ENCODE data around the gene SPC25. TPM values are rescaled to one million over a fixed set of nuclear protein-coding genes. Genes with fewer than 3 reads are reported as not detected.

The SPC25 gene
- total RNA-seq, 1 donor, result 7.3 TPM

- TF ChIP-seq, protein P1, sequence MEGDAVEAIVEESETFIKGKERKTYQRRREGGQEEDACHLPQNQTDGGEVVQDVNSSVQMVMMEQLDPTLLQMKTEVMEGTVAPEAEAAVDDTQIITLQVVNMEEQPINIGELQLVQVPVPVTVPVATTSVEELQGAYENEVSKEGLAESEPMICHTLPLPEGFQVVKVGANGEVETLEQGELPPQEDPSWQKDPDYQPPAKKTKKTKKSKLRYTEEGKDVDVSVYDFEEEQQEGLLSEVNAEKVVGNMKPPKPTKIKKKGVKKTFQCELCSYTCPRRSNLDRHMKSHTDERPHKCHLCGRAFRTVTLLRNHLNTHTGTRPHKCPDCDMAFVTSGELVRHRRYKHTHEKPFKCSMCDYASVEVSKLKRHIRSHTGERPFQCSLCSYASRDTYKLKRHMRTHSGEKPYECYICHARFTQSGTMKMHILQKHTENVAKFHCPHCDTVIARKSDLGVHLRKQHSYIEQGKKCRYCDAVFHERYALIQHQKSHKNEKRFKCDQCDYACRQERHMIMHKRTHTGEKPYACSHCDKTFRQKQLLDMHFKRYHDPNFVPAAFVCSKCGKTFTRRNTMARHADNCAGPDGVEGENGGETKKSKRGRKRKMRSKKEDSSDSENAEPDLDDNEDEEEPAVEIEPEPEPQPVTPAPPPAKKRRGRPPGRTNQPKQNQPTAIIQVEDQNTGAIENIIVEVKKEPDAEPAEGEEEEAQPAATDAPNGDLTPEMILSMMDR (IDR thresholded peaks at IDR 0.05; ENCODE audit: insufficient read depth, low read depth, low read length), result no peak
- H3K4me3 ChIP-seq (ENCODE audit: low read depth, low read length), result no peak within 1 kb of the TSS
- no peak for DNase-seq (ENCODE audit: low read depth)
Observed at GRCh38 chr2:168901003-168901402, 10.8 kb upstream of the SPC25 start, which contains the start of gene G6PC2. Gene G6PC2, plus strand, starts transcription at chr2:168901291. Its CDS starts 41 bp downstream, at chr2:168901332.

DNA sequence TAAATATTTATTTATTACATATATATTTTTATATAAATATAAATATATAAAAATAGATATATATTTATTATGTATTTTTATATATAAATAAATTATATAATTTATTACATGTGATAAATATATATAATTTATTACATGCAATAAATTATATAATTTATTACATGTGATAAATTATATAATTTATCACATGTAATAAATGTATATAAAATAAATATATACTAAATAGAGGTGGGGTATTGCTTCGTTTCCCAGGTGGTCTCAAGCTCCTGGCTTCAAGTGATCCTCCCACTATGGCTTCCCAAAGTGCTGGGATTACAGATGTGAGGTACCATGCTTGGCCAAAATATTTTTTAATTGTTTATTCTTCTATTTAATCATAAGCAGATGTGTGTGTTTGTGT, 7.2 kb upstream of the SPC25 start:
- DNase-seq (ENCODE audit: low read depth), result no peak
- TF ChIP-seq, protein P1 (IDR thresholded peaks at IDR 0.05; ENCODE audit: insufficient read depth, low read depth, low read length), result no peak
- no peak overlapping the region for H3K4me3 ChIP-seq (ENCODE audit: low read depth, low read length)

- TF ChIP-seq, protein P1 (IDR thresholded peaks at IDR 0.05; ENCODE audit: insufficient read depth, low read depth, low read length), result no peak
- DNase-seq (ENCODE audit: low read depth), result no peak
Observed at GRCh38 chr2:168896783-168897182, 6.6 kb upstream of the SPC25 start.

DNA sequence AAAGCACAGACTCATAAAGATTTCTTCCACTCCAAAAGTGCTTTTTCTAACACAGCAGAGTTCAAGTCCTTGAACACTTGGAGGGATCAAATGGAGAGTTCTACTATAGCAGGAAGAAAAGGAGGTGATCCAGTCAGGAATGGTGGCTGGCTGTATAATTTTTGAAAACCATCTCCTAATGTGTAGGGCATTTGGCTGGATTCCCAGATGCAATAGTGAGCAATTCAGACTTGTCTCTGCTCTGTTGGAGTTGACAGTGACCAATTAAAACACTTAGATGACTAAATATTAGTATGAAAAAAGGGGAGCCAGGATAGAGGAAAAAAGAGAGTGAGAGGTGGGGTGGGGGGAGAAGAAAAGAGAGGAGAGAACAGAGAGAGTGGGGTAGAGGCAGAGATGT, 5.5 kb upstream of the SPC25 start:
- H3K4me3 ChIP-seq (ENCODE audit: low read depth, low read length), result no peak overlapping the region
- TF ChIP-seq, protein P1 (IDR thresholded peaks at IDR 0.05; ENCODE audit: insufficient read depth, low read depth, low read length), result no peak
- no peak for DNase-seq (ENCODE audit: low read depth)

More at GRCh38 chr2:168896783-168897182, 6.6 kb upstream of the SPC25 start:
- no peak overlapping the region for H3K4me3 ChIP-seq (ENCODE audit: low read depth, low read length)

DNA sequence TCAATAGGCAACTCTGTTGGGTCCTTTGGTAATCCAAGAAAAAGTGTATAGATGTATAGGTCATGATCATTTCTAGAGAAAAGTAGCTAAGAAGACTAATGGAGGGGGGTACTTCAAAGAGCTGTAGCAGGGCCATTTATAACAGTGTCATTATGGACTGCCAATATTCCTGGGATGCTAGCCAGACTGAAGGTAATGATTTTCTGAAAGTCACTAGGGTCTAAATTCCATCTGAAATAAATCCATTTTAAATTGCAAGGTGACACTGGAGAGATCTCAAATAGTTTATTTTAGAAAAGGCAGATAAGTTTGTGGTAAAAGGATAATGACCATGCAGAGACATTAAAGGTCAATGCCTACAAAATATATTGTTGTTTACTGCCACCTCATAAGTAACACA, 4.5 kb upstream of the SPC25 start:
- TF ChIP-seq, protein P1 (IDR thresholded peaks at IDR 0.05; ENCODE audit: insufficient read depth, low read depth, low read length), result no peak
- no peak for DNase-seq (ENCODE audit: low read depth)
- H3K4me3 ChIP-seq (ENCODE audit: low read depth, low read length), result no peak overlapping the region

DNA sequence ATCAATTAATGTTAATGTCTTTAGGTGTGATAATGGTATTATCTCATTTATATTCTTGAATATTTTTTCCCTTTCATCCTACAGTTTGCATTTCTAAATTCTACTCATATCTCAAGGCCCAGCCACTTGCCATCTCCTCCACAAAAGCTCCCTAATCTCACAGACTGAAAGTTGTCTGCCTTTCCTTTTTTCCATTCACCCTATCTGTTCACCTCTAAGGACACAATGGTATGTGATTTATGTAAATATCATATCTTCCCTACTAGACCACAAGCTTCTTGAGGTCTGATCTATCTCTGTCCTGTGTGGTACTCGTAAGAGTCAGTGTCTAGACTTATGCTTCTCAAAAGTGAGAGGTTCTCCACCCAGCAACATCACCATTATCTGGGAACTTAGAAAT, 3.9 kb upstream of the SPC25 start:
- H3K4me3 ChIP-seq (ENCODE audit: low read depth, low read length), result no peak overlapping the region
- DNase-seq (ENCODE audit: low read depth), result no peak
- TF ChIP-seq, protein P1 (IDR thresholded peaks at IDR 0.05; ENCODE audit: insufficient read depth, low read depth, low read length), result no peak

DNA sequence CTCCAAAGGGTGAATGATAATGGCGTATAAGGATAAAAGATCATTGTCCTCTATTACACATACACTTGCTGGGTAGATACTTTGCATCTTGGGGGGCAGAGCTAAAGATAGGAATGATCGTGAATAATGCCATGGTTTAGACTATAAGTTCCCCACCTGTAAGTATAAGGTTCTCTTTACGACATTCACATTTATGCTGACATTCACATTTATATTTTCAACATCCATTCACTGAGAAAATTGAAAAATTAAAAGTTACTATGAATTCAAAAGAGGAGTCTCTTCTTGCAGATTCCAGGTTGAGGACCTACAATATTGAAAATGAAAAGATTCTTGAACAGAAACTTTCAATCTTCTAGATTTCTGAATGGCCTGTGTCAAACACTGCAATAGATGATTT, 2.1 kb upstream of the SPC25 start:
- TF ChIP-seq, protein P1 (IDR thresholded peaks at IDR 0.05; ENCODE audit: insufficient read depth, low read depth, low read length), result no peak
- no peak for DNase-seq (ENCODE audit: low read depth)
- H3K4me3 ChIP-seq (ENCODE audit: low read depth, low read length), result no peak overlapping the region

All from fibroblast of villous mesenchyme (primary cell).